Pancreas (tissue), 10 donors: ENCODE data around the gene FBXO9. TPM values are rescaled to one million over a fixed set of nuclear protein-coding genes. Genes with fewer than 3 reads are reported as not detected.

Experiments used
- ATAC-seq, 4 donors: fragments of 200-7000 bp; cut with Tn5 transposase; one replicate each; pipeline versions ENCODE4 v1.8.0 to v1.9.1; 2020; ENCODE audit warnings: mild to moderate bottlenecking in 4 of 4, moderate library complexity in 4 of 4
- DNase-seq, 6 donors: peaks; one replicate each; pipeline ENCODE4 v3.0.0-alpha.2; 2020
- FAIRE-seq: peaks from 2 replicates; lab custom pipeline; 2012; peaks lifted over from hg19 to GRCh38; lab: Jason Lieb, UNC
- H3K27ac ChIP-seq, 4 donors: fragments of 200-600 bp; sonication (generic); 1 replicate in 3 of 4; 2 replicates in 1 of 4; pipeline versions ENCODE4 v1.5.0 to v1.8.0; 2020
- H3K27me3 ChIP-seq, 4 donors: fragments of 200-600 bp; one replicate each; pipeline ENCODE4 v1.8.0; 2021
- H3K36me3 ChIP-seq, 3 donors: fragments of 200-600 bp; sonication (generic) in 1 of 3; one replicate each; pipeline versions ENCODE4 v1.5.0 to v1.8.0; 2020 to 2021
- H3K4me1 ChIP-seq, 3 donors: fragments of 200-600 bp; one replicate each; pipeline ENCODE4 v1.8.0; 2021
- H3K4me3 ChIP-seq, 4 donors: fragments of 200-600 bp; sonication (generic) in 2 of 4; one replicate each; pipeline versions ENCODE4 v1.5.0 to v1.8.0; 2020 to 2021
- H3K9me3 ChIP-seq, 4 donors: fragments of 200-600 bp; one replicate each; pipeline ENCODE4 v1.8.0; 2021
- CTCF ChIP-seq, 4 donors: fragments of 200-600 bp; sonication (generic) in 3 of 4; IDR thresholded peaks; one replicate each; pipeline versions ENCODE4 v1.5.0 to v1.8.0; 2021; ENCODE audit warnings: antibody characterized with exemption in 4 of 4
- WGBS, 2 donors: extraction: QIAGEN DNeasy Blood & Tissue Kit; methylation state at CpG; one replicate each; pipeline ENCODE4 v1.1.7; 2013; 5-methylcytosine and 5-hydroxymethylcytosine counted together
- intact Hi-C, 3 donors: fragments of 100-400 bp; cut with DNase I; formaldehyde crosslinking; loops; one replicate each; pipeline versions ENCODE4 v1.11.1 to v1.14.2; 2022
- polyA plus RNA-seq, 2 donors: library from polyadenylated mRNA; stranded (reverse); fragments of 200-250 nt; gene quantifications; one replicate each; pipeline ENCODE4 v1.2.3, GENCODE V29; 2013
- total RNA-seq, 6 donors: library from RNA; stranded (reverse); fragmentation: NEBNext Ultra II Directional in 4 of 6; extraction: Animal tissue kit (Norgen Biotek cat#: 25700) in 4 of 6; gene quantifications; one replicate each; pipeline versions ENCODE4 v1.2.1 to v1.2.4, GENCODE V29; 2021 to 2023
- donor health status: healthy with polysubstance abuse.
- donor health status: DM: no; HTN: no; CAD: no; lungs with moderate emphysema.
- donor health status: DM: no; HTN: no; CAD: no.
- donor health status: control.
- donor health status: control.
- donor health status: Bipolar disorder and iron deficiency.
- donor health status: DM: yes; HTN: yes; CAD: no.
- donor health status: DM: no; HTN: no; CAD: no.
- donor health status: DM: no; HTN: no; CAD: no.
- donor health status: DM: yes; HTN: yes; CAD: no.

Gene FBXO9
- total and polyA plus RNA-seq, 8 donors, result 30.9 to 66.1 (median 49.7) TPM

GRCh38 chr6:53119349-53119748 is 54.1 kb downstream of the FBXO9 start:
- no peak overlapping the region for H3K4me3 ChIP-seq
- no peak for ATAC-seq
- H3K36me3 ChIP-seq, result no peaks in the 10 kb centered on the region
- no peak for DNase-seq
- no peak overlapping the region for H3K27ac ChIP-seq
- no peaks in the 10 kb centered on the region for H3K9me3 ChIP-seq
- FAIRE-seq, result no peak
- no peaks in the 10 kb centered on the region for H3K27me3 ChIP-seq
- peaks cover 0 to 7% (median 0%) of the 10 kb centered on the region in 3 donors for H3K4me1 ChIP-seq
- intact Hi-C loops, result no loop called here
- 74 to 85% methylated on average over 1 of the region's 1 CpG for WGBS, 2 donors
- no peak for TF ChIP-seq CTCF (IDR thresholded peaks at IDR 0.05)

- H3K36me3 ChIP-seq, result no peaks in the 10 kb centered on the region
- intact Hi-C loops, result no loop called here
- H3K4me3 ChIP-seq, result no peak overlapping the region
- no peaks in the 10 kb centered on the region for H3K27me3 ChIP-seq
- 26 to 27% methylated on average over 4 of the region's 4 CpGs for WGBS, 2 donors
- H3K4me1 ChIP-seq, result peaks cover 0 to 7% (median 0%) of the 10 kb centered on the region in 3 donors
- H3K9me3 ChIP-seq, result no peaks in the 10 kb centered on the region
- DNase-seq (peak in 5 of 6 donors; percentile 25 to 65 (median 42)), ATAC-seq (peak; percentile 85 to 91 (median 88)), FAIRE-seq (no peak)
- TF ChIP-seq CTCF (IDR thresholded peaks at IDR 0.05), result no peak
- no peak overlapping the region for H3K27ac ChIP-seq
Observed at GRCh38 chr6:53119772-53120409, 54.7 kb downstream of the FBXO9 start.

- ATAC-seq (no peak), FAIRE-seq (no peak), DNase-seq (no peak)
- intact Hi-C loops, result no loop called here
- no peak overlapping the region for H3K4me3 ChIP-seq
- peaks cover 0 to 7% (median 0%) of the 10 kb centered on the region in 3 donors for H3K4me1 ChIP-seq
- WGBS, 2 donors, result 95 to 97% methylated on average over 10 of the region's 10 CpGs
- no peak for TF ChIP-seq CTCF (IDR thresholded peaks at IDR 0.05)
- no peaks in the 10 kb centered on the region for H3K36me3 ChIP-seq
- no peaks in the 10 kb centered on the region for H3K27me3 ChIP-seq
- no peaks in the 10 kb centered on the region for H3K9me3 ChIP-seq
- H3K27ac ChIP-seq, result no peak overlapping the region
Observed at GRCh38 chr6:53124131-53124800, 59.1 kb downstream of the FBXO9 start.

- 81 to 82% methylated on average over 4 of the region's 4 CpGs for WGBS, 2 donors
- Histone ChIP-seq H3K4me1 (peaks cover 0 to 1% (median 0%) of the 10 kb centered on the region in 3 donors), H3K27me3 (no peaks in the 10 kb centered on the region), H3K27ac (no peak overlapping the region), H3K9me3 (no peaks in the 10 kb centered on the region), H3K4me3 (no peak overlapping the region), H3K36me3 (no peaks in the 10 kb centered on the region)
- FAIRE-seq, result no peak
- no peak for ATAC-seq
- no peak for DNase-seq
- no peak for TF ChIP-seq CTCF (IDR thresholded peaks at IDR 0.05)
- intact Hi-C loops, result no loop called here
Observed at GRCh38 chr6:53125276-53125675, 60.1 kb downstream of the FBXO9 start.

GRCh38 chr6:53128842-53129241 is 63.6 kb downstream of the FBXO9 start:
- TF ChIP-seq CTCF (IDR thresholded peaks at IDR 0.05), result no peak
- no peaks in the 10 kb centered on the region for H3K27me3 ChIP-seq
- peak overlapping the region in 2 of 4 donors; percentile 50 to 53 for H3K27ac ChIP-seq
- ATAC-seq (peak in 3 of 4 donors; percentile 64 to 84 (median 71)), DNase-seq (no peak), FAIRE-seq (no peak)
- intact Hi-C loops, result no loop called here
- H3K36me3 ChIP-seq, result no peaks in the 10 kb centered on the region
- H3K9me3 ChIP-seq, result no peaks in the 10 kb centered on the region
- 50 to 54% methylated on average over 5 of the region's 5 CpGs for WGBS, 2 donors
- no peaks in the 10 kb centered on the region for H3K4me1 ChIP-seq
- H3K4me3 ChIP-seq, result no peak overlapping the region
